Umbilical cord (tissue), 2 donors: Measurements from ENCODE around the gene KCNH2. TPM values are rescaled to one million over a fixed set of nuclear protein-coding genes. Genes with fewer than 3 reads are reported as not detected.
A peak's percentile ranks its signal among the peaks of the same experiment; 100 is the strongest.

Source experiments
- DNase-seq: peaks from one replicate; pipeline ENCODE4 v3.0.0-alpha.2; 2015; ENCODE audit warnings: low spot score
- total RNA-seq: library from RNA; depleted of rRNA; stranded (reverse); fragments of >200 nt; gene quantifications from one replicate; pipeline ENCODE4 v1.2.3, GENCODE V29; 2014; ENCODE audit warnings: low replicate concordance; ENCODE audit not compliant: insufficient read depth

KCNH2 gene
- total RNA-seq, 1 donor from 2014 or later: 25.3 TPM

- no peak for DNase-seq
These were observed 39.6 kb downstream of the KCNH2 start for GRCh38 chr7:150938566-150938965.

- peak; percentile 81 for DNase-seq
These were observed 40.1 kb downstream of the KCNH2 start for GRCh38 chr7:150937848-150938561.

GRCh38 chr7:150936018-150936417 lies 42.1 kb downstream of the KCNH2 start:
- no peak for DNase-seq

GRCh38 chr7:150935149-150935548 lies 43.0 kb downstream of the KCNH2 start:
- DNase-seq: no peak

GRCh38 chr7:150934045-150934766 lies 43.9 kb downstream of the KCNH2 start:
- no peak for DNase-seq

GRCh38 chr7:150931199-150931869 lies 46.8 kb downstream of the KCNH2 start:
- no peak for DNase-seq

GRCh38 chr7:150928541-150928940 lies 49.6 kb downstream of the KCNH2 start:
- DNase-seq: no peak

GRCh38 chr7:150927956-150928344 lies 50.2 kb downstream of the KCNH2 start:
- peak; percentile 37 for DNase-seq

GRCh38 chr7:150927157-150927955 lies 50.8 kb downstream of the KCNH2 start:
- DNase-seq: no peak

GRCh38 chr7:150926066-150926465 lies 52.1 kb downstream of the KCNH2 start:
- DNase-seq: no peak

- no peak for DNase-seq
These were observed 53.7 kb downstream of the KCNH2 start for GRCh38 chr7:150924369-150924781.

- no peak for DNase-seq
These were observed 54.3 kb downstream of the KCNH2 start for GRCh38 chr7:150923802-150924201.

GRCh38 chr7:150923196-150923595 lies 54.9 kb downstream of the KCNH2 start:
- no peak for DNase-seq

- no peak for DNase-seq
These were observed 59.0 kb downstream of the KCNH2 start for GRCh38 chr7:150919160-150919559.

GRCh38 chr7:150918378-150918777 lies 59.7 kb downstream of the KCNH2 start:
- no peak for DNase-seq

GRCh38 chr7:150917969-150918368 lies 60.2 kb downstream of the KCNH2 start:
- DNase-seq: no peak

GRCh38 chr7:150916670-150917069 lies 61.5 kb downstream of the KCNH2 start:
- no peak for DNase-seq

- no peak for DNase-seq
These were observed 63.2 kb downstream of the KCNH2 start for GRCh38 chr7:150914966-150915365.

GRCh38 chr7:150914196-150914595 lies 63.9 kb downstream of the KCNH2 start:
- no peak for DNase-seq

GRCh38 chr7:150912427-150912826 lies 65.7 kb downstream of the KCNH2 start:
- DNase-seq: no peak

GRCh38 chr7:150911590-150912267 lies 66.4 kb downstream of the KCNH2 start:
- no peak for DNase-seq
